Measurements from ENCODE around the gene EME2. TPM values are rescaled to one million over a fixed set of nuclear protein-coding genes. Genes with fewer than 3 reads are reported as not detected.

The EME2 gene
- total and polyA plus RNA-seq, 11 donors, result 3.4 to 12.9 (median 6.0) TPM

- 0% methylated on average over 41 to 108 of the region's 108 CpGs for WGBS, 4 donors
- Histone ChIP-seq H3K27me3 (no peaks in the 10 kb centered on the region), H3K4me3 (peak within 1 kb of the TSS; percentile 75 to 99 (median 96)), H3K4me1 (peaks cover 14 to 44% (median 32%) of the 10 kb centered on the region in 12 donors), H3K9me3 (no peaks in the 10 kb centered on the region), H3K36me3 (peaks cover 0 to 46% (median 35%) of the 10 kb centered on the region in 9 donors), H3K27ac (peak within 1 kb of the TSS; percentile 91 to 99 (median 97))
- TF ChIP-seq POLR2A (IDR thresholded peaks at IDR 0.05) (peak in 1 of 2 donors; percentile 69), CTCF (IDR thresholded peaks at IDR 0.05) (peak; percentile 56 to 86 (median 71))
- intact Hi-C loops (cut with DNase I), result loop anchor here in 3 of 10 donors (1.0 to 5.0 kb wide), 3 partner anchors 9 to 161 kb away; partner anchors contain the start of genes CRAMP1 (in 1 of the 3), IFT140 (in 1 of the 3), MAPK8IP3 (in 1 of the 3) and NUBP2 (in 1 of the 3)
- ATAC-seq (peak; percentile 18 to 67 (median 64)), DNase-seq (peak; percentile 83 to 93 (median 88))
These were observed 495 bp downstream of the EME2 start, which contains the start of gene MRPS34 for GRCh38 chr16:1772908-1773702. MRPS34 (minus strand) TSS chr16:1773134; CDS start chr16:1773119, 15 bp downstream.

DNA sequence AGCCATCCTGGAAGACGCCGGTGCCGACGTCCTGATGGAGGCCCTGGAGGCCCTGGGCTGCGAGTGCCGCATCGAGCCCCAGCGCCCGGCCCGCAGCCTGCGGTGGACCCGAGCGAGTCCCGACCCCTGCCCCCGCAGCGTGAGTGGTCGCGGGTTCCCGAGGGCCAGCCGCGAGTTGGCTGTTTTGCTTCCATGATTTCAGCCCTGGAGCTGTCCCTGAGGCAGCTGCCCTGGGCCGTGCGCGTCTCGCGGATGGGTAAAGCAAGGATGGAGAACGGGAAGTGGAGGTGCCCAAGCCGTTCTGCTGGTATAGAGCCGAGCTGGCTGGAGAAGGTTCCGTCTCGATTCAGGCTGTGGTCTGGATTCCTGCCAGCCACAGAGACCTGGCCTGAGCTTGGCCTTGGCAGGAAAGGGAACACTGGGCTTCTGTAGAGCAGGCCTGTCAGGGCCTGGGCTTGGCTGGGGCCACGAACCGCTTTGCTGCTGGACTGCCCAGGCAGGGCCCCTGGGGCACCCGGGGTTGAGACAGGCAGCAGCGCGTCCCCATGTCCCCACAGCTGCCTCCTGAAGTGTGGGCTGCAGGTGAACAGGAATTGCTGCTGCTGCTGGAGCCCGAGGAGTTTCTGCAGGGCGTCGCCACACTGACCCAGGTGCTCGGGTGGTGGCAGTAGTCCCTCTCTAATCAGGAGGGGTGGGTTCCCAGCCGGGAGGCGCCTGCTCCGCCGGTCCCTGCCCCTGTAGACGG is 1.3 kb downstream of the EME2 start:
- DNase-seq, result peak in 2 of 5 donors; percentile 59 to 71
- H3K9me3 ChIP-seq, result no peaks in the 10 kb centered on the region
- peak overlapping the region; percentile 75 to 99 (median 96) for H3K4me3 ChIP-seq
- TF ChIP-seq POLR2A (IDR thresholded peaks at IDR 0.05), result no peak
- peak in 1 of 12 donors; percentile 14 for TF ChIP-seq CTCF (IDR thresholded peaks at IDR 0.05)
- peak in 2 of 4 donors; percentile 0 for ATAC-seq
- H3K27ac ChIP-seq, result peak overlapping the region; percentile 91 to 99 (median 97)
- H3K36me3 ChIP-seq, result peaks cover 0 to 45% (median 34%) of the 10 kb centered on the region in 9 donors
- 15 to 18% (median 16%) methylated on average over 27 to 45 of the region's 45 CpGs for WGBS, 4 donors
- peaks cover 14 to 44% (median 32%) of the 10 kb centered on the region in 12 donors for H3K4me1 ChIP-seq
- H3K27me3 ChIP-seq, result no peaks in the 10 kb centered on the region
- intact Hi-C loops (cut with DNase I), result loop anchor here in 3 of 10 donors (1.0 to 5.0 kb wide), 3 partner anchors 8 to 162 kb away; partner anchors contain the start of genes CRAMP1 (in 1 of the 3), IFT140 (in 1 of the 3), MAPK8IP3 (in 1 of the 3) and NUBP2 (in 1 of the 3)

GRCh38 chr16:1774448-1774780 is 1.8 kb downstream of the EME2 start:
- intact Hi-C loops (cut with DNase I), result loop anchor here in 2 of 10 donors (5.0 kb wide), 2 partner anchors 67 to 162 kb away; partner anchors contain the start of genes CRAMP1 (in 1 of the 2), IFT140 (in 1 of the 2) and MAPK8IP3 (in 1 of the 2)
- Histone ChIP-seq H3K27ac (peak overlapping the region in 4 of 12 donors; percentile 15 to 98 (median 98)), H3K36me3 (peaks cover 0 to 45% (median 36%) of the 10 kb centered on the region in 9 donors), H3K27me3 (no peaks in the 10 kb centered on the region), H3K4me3 (peak overlapping the region in 9 of 12 donors; percentile 75 to 99 (median 96)), H3K4me1 (peaks cover 14 to 44% (median 32%) of the 10 kb centered on the region in 12 donors), H3K9me3 (no peaks in the 10 kb centered on the region)
- ATAC-seq (no peak), DNase-seq (peak in 2 of 5 donors; percentile 5 to 55)
- 85 to 91% (median 88%) methylated on average over 5 to 7 of the region's 7 CpGs for WGBS, 4 donors
- TF ChIP-seq POLR2A (IDR thresholded peaks at IDR 0.05), result no peak
- no peak for TF ChIP-seq CTCF (IDR thresholded peaks at IDR 0.05)

Measured in heart left ventricle (tissue), 16 donors.